A204.1 (cell line): ENCODE results near the gene CNNM1.

Source experiments
- FAIRE-seq: peaks from 2 replicates; lab custom pipeline; 2012; peaks lifted over from hg19 to GRCh38; lab: Jason Lieb, UNC

Gene CNNM1

DNA sequence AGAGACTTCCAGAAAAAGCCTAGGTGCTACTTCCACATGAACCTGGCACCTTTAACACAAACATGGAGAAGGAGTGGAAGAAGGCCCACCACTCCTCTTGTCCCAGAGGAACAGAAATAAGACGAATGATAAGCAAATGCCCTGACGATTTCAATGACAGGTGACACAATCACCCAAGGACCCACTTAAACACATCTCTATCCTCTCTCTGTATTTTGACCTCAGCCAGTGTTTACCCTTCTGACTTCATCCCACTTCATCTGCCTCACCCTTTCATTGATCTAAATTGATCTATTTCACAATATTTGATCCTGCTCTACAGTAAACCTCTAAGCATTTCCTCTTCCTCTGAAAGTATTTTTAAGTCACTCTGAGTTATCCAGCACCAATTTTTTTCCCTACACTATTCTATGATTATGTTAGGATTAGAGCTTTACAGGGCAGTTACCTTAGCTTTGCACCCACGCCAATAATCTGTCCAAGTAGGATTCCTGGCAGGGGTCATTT lies 92.1 kb downstream of the CNNM1 start:
- no peak for FAIRE-seq

DNA sequence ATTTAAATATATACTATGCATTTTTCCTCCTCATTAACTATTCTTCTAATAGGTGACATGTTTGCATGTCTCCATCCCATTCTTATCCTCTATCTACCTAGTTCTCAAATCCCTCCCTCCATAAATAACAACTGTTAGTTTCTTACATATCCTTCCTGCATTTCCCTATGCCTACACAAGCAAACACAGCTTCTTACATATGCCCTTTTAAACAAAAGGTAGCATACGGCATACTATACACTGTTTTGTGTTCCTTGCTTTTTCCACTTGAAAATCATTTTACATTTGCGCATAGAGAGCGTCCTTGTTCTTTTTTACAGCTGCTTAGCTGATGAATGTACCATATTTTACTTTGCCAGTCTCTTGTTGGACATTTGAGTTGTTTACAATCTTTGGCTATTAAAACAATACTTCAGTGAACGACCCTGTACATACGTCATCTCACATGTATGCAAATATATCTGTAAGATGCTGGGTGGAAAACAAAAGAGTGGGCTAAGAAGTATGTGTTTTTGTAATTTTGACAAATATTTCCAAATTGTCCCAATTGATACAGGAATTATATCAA lies 93.5 kb downstream of the CNNM1 start:
- FAIRE-seq: no peak

DNA sequence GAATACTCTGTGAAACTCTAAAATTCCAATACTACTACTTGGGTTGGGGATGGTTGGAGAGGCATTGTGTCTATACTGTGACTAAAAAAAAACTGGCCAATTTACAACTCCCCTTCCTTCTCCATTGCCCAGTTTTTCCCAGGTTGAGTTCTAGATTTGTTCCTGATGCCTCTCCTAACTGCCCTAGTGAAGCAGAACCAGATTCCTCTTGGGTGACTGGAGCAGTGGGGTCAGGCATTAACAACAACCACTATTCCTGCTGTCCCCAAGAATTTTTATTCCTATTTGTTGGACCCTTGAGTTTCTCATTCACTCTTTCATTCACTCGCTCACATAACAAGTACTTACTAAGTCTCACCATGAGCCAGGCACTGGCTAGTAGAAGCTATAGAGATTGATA lies 95.5 kb downstream of the CNNM1 start:
- no peak for FAIRE-seq

DNA sequence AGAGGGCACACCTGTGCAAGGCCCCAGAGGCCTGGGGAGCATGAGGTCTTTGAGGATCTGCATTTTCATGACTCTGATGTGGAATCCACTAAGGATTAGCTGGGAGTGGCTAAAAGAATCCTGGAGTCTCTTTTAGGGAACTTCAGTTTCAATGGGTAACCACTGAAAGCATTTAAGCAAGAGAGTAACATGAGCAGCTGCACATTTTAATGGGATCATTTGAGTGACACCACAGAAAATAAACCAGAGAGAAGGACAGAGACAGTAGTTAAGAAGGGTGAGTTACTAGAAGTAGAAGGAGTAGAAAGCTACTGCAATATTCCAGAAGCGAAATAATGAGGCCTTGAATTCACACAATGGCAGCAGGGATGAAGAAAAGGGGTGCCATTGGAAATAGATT lies 96.0 kb downstream of the CNNM1 start:
- no peak for FAIRE-seq

DNA sequence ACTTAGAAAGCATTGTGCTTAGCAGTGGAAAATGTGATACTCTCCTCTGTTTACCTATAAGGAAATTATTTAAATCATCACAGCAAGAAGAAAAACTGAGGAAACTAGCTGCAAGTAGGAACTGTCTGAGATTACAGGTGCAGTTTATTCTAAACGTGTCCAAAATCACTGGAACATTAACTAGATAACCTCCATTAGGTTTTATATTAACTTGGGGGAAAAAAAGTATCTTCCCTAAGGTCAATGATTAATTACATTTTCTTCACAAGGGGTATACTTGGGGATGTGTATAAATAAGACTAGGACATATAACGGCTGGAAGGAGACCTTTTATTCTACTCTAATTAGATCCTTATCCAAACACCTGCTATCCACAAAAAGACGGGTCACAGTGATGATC lies 97.5 kb downstream of the CNNM1 start:
- no peak for FAIRE-seq

DNA sequence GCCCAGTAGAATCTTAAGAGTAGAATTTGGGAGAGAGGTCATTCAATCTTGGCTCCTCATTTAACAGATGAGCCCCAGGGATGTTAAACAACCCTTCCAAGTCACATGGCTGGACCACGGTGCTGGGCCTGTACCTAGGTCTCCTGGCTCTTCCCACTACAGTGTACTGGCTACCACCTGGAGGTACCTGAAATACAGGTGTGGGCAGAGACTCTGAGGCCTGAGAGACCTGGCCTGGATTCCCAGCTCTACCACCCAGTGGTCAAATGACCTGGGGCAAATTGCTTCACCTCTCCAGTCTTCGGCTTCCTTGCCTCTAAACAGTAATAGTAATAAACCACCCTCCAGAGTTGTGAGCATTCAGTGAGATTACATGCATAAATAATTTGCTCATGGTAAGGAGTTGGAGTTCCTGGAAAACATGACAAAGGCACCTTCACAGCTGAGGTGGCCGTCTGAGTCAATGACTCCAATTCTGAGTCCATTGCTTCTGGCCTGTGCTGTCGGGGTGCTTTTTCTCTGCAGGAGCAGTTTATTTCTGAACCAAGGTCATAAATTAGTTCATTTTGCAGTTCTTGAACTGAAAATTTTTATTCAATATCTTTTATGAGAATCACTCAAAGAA lies 98.5 kb downstream of the CNNM1 start:
- no peak for FAIRE-seq

DNA sequence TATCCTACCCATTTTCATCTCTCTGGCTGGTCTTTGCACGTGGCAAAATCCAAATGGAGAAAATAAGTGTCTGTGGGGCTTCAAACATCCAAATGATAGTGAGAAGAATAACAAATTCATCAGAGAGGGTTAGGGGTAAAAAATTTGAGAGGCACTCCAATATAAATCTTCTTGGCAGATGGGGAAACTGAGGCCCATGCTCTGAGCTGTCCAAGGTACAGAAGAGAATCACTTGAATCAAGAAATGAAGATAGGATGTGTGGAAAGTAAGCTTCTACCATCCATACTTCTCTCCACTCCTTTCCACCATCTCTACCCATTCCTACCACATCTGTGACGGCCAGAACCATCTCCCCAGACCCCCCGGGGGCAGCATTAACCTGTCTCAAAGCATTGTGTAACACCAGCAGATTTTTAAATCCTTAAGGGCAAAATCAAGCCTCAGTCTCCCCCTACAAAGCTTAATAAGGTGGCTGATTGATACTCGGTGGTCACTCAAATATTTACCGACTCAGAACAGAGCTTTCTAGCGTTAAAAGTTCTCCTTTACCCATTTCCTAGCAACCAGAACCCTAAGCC lies 100.5 kb downstream of the CNNM1 start:
- FAIRE-seq: no peak

DNA sequence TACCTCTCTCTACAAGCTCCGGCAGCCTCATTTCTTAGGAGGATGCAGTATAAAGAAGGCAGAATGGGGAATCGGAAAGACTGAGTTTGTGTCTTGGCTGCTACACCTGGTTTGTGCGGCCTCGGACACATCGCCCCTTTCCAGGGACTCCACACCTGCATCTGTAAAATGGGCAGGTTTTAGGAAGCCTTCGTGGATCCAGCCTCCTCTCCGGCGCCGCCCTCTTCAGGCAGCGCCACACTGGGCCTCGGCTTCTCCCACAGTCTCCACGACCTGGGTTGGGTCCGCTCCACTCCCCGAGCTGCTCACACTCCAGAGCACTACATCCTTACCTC lies 100.9 kb downstream of the CNNM1 start:
- no peak for FAIRE-seq

DNA sequence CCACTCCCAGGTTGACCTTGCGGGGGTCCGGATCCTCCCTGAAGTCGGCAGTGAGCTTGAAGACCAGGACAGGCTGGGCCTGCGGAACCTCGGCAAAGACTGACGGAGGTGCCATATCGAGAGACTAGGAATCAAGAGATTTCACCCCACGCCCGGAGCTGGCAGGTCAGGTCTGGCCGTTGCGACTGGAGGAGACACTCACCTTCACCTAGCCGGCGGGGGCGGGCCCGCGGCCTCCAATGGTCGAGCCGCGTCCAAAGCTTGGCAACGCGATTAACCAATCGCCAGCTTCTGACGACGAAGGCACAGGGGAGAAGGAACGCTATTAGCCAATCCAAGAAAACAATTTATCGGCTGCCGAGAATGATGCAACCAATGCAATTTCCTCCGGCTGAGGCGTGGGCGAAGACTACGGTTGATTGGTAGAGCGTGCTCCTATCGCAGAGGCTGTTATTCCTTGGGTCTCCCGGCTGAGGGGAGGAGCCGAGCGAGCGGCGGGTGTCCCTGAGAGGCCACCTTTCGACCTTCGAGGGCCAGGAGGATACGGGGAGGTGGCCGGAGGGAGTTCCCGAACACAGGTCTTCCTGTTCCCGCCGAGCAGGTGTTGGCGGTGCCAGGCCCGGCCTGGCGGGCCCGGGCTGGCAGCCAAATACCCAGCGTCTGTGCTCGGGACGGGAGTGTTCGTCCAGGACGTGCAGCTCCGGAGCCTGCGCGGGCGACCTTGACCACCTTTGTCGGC lies 101.5 kb downstream of the CNNM1 start, which contains the start of gene GOT1:
TSS of gene GOT1 (minus strand) at position 174 of the 739 bp plus-strand sequence. CDS start at position 115, 59 bp downstream.
- peak; percentile 99 for FAIRE-seq

DNA sequence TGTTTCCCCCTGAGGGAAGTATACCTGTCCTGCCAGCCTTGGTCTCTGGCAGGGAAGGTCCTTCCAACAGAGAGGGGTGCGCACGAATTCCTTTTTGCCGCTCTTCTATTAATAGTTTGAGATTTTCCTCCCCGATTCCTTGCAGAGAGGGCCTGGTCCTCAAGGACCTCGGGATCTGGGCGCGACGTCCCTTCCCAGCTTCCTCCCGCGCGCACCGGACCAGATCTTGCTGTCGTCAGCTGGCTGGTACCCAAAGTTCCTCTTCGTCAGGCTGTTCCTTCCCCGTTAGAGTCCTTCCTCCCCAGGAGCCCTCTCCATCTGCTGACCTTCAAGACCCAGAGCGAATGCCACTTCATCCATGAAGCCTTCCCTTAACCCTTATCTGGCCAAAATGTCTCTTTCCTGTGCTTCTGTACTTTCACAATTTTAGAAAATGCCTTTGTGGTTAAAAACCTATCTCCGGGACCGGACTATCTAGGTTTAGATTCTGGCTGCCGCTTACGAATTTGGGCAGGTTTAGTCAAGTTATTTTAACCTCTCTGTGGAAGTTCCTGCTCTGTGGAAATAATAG lies 102.1 kb downstream of the CNNM1 start:
- no peak for FAIRE-seq

DNA sequence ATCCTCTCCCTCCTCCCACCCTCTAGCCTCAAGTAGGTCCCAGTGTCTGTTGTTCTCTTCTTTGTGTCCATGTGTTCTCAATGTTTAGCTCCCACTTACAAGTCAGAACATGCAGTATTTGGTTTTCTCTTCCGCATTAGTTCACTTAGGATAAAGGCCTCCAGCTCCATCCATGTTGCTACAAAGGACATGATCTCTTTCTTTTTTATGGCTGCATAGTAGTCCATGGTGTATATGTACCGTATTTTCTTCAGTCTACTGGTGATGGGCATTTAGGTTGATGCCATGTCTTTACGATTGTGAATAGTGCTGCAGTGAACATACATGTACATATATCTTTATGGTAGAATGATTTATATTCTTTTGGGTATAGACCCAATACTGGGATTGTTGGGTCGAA lies 102.9 kb downstream of the CNNM1 start:
- FAIRE-seq: no peak

DNA sequence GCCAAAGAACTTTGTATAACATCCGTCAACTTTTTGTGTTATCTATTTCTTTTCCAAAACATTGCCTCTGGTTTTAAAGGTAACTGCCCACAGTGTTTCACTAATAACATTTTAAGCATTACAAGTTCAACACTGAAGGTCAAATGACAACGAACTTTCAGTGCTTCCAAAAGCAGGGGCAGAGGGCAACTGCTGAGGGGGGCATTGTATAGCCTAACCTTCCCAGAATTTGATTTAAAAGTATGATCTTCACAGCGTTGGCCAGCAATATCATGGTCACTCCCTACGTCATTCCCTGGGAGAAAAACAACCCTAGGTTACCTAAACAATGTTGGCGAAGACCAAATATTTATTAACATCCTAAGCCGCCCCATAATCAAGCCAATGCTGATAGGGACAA lies 103.7 kb downstream of the CNNM1 start:
- no peak for FAIRE-seq

DNA sequence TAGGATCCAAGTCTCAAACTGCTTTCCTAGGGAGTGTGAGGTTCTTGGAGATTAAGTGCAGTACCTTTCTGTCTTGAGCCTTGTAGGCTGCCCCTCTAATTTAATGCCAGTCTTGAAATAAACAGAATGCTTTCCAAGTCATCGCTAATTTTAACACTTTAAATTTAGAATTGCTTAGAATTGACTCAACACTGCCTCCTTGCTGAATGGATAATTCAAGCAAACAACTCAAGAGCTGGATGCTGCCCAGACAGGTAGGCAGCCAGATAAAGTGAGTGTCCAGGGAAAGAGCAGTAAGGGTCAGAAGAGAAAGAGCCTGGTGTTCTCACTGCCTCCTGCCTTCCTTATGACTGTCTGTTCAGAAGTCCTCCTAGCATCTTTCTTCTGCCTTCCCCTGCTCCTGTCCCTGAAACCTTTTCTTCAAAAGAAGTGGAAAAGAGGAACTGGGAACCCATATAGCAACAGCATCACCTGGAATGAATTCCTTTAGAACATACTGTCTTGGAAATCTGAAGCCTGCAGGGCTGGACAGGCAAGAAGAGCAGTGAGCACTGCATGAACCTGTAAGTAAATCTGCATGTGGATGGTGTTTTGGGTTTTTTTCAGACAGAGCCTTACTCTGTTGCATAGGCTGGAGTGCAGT lies 104.3 kb downstream of the CNNM1 start:
- FAIRE-seq: no peak

DNA sequence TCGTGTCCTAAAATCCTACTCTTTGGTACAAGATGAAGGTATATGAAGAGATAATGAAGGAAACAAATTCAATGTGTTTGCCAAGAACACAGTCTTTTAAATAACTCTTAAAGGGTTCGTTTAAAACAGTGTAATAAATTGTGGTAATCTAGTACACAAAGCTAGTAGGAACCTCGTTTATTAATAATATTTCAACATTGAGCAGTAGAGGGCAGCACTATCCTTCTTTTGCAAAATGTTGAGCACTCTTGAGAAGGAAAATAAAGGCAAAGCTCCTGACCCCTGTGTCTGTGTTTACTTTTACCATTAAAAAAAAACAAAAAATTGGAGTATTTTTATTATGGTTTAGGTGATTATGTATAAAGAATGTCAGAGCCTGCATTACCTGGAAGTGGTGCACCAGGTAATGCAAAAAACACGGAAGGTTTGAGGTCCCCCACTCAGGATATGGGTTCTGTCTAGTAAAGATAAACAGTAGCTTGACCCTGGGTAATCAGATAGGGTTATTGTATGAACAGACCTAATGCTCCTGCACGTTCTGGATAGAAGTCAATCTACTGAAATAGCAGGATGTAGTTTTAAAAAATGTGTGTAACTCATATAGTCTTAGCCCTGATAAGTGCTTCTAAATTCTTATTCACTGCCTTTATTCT lies 107.0 kb downstream of the CNNM1 start:
- peak; percentile 98 for FAIRE-seq

DNA sequence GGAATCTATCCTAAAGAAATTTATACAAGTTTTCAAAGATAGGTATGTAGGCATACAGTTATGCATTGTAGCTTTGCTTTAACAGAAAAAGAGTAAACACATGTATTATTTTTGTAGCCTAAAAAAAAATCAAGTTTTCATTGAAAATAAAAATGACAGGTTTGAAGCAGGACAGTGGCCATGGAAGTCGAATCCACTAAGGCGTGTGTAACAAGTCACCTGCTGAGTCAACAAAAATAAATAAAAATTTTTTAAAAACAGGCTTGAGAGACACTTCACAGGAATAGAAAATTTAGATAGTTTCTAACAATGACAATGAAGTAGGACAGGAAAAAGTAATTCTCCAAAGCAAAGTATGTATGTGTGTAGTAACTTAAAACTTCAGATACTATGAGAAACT lies 109.7 kb downstream of the CNNM1 start:
- FAIRE-seq: no peak

DNA sequence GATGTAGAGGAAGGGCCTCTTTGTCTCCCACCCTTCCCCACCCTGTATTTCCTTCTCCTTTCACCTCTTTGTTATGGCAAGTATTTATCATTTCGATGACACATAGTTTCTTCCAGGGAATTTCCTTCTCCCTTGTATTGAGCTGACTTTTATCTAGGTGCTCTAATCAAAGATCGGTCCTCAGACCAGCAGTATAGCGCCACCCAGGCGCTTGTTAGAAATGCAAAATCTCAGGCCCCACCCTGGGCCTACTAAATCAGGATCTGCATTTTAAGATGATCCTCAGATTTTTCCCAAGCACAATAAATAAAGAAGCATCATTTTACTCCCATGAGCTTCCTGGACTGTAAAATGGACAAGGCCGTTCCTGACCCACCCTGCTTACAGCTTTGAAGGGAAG lies 113.2 kb downstream of the CNNM1 start:
- no peak for FAIRE-seq

DNA sequence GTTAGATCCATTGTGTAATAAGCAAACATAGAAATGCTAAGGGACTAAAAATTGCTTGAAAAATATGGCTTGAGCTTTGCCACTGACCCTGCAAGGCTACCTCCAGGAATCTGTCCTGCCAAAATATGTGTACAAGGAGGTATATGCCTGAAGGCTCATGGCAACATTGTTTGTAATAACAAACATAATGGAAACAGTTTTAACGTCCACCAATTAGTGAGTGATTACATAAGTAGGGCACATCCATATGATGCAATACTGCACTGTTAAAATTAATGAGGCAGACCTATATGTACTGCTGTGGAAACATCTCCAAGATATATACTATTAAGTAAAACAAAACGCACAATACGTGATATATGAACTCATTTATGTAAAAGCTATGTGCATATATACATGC lies 114.3 kb downstream of the CNNM1 start:
- no peak for FAIRE-seq
